Measurements from ENCODE around the gene RALGDS. TPM values are rescaled to one million over a fixed set of nuclear protein-coding genes. Genes with fewer than 3 reads are reported as not detected.
A peak's percentile ranks its signal among the peaks of the same experiment; 100 is the strongest.

Gene RALGDS
- total and polyA plus RNA-seq, 9 of the 15 experiments (the other 6 are each of a cell fraction or from before 2014, with no cell fraction given): 0.75 to 43.3 (median 27.1) TPM

DNA sequence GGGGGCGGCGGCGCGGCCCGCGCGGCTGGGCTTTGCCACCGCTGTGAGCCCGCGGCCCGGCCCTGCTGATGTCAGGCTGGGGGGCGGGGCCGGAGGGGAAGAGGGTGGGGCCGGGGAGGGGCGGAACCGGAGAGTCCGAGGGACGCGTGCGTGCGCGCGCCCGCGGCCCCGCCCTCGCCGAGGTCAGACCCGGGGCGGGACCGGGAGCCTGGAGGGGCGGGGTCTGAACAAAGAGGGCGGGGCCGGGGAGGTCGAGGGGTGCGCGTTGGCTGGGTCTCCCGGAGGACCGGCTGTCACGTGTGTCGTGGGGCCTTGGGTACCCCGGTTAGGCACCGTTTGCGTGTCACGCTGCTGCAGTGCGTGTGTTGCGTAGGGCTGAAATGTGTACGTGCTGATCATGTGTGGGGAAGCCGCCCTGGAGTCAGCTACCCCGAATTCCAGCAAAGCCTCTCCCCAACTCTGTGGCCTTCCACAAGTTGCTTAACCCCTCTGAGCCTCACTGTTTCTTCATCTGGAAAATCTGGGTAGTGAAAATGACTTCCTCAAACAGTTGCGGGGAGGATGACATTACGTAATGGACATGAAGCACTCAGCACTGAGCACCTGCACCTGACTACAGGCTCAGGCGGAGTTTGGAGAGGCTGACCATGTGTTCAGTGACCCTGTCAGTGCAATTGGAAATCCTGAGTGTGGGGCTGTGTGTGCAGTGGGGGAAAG lies at the start of gene RALGDS (continued):
- TF ChIP-seq, protein P1, sequence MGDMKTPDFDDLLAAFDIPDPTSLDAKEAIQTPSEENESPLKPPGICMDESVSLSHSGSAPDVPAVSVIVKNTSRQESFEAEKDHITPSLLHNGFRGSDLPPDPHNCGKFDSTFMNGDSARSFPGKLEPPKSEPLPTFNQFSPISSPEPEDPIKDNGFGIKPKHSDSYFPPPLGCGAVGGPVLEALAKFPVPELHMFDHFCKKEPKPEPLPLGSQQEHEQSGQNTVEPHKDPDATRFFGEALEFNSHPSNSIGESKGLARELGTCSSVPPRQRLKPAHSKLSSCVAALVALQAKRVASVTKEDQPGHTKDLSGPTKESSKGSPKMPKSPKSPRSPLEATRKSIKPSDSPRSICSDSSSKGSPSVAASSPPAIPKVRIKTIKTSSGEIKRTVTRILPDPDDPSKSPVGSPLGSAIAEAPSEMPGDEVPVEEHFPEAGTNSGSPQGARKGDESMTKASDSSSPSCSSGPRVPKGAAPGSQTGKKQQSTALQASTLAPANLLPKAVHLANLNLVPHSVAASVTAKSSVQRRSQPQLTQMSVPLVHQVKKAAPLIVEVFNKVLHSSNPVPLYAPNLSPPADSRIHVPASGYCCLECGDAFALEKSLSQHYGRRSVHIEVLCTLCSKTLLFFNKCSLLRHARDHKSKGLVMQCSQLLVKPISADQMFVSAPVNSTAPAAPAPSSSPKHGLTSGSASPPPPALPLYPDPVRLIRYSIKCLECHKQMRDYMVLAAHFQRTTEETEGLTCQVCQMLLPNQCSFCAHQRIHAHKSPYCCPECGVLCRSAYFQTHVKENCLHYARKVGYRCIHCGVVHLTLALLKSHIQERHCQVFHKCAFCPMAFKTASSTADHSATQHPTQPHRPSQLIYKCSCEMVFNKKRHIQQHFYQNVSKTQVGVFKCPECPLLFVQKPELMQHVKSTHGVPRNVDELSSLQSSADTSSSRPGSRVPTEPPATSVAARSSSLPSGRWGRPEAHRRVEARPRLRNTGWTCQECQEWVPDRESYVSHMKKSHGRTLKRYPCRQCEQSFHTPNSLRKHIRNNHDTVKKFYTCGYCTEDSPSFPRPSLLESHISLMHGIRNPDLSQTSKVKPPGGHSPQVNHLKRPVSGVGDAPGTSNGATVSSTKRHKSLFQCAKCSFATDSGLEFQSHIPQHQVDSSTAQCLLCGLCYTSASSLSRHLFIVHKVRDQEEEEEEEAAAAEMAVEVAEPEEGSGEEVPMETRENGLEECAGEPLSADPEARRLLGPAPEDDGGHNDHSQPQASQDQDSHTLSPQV (IDR thresholded peaks at IDR 0.05): peak; percentile 25; the same call in 1 of the 2 replicates
- TF ChIP-seq SNRNP70 (optimal IDR thresholded peaks at IDR 0.05; ENCODE audit: low read depth, low read length): no peak
- TF ChIP-seq EP400 (IDR thresholded peaks at IDR 0.05): no peak; the same call in 1 of the 2 replicates
- TF ChIP-seq, protein P2, sequence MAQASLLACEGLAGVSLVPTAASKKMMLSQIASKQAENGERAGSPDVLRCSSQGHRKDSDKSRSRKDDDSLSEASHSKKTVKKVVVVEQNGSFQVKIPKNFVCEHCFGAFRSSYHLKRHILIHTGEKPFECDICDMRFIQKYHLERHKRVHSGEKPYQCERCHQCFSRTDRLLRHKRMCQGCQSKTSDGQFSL (CRISPR knock-in tag; IDR thresholded peaks at IDR 0.05): no peak
- TF ChIP-seq, protein P2 (tag; IDR thresholded peaks at IDR 0.05): no peak
- TF ChIP-seq, protein P3, sequence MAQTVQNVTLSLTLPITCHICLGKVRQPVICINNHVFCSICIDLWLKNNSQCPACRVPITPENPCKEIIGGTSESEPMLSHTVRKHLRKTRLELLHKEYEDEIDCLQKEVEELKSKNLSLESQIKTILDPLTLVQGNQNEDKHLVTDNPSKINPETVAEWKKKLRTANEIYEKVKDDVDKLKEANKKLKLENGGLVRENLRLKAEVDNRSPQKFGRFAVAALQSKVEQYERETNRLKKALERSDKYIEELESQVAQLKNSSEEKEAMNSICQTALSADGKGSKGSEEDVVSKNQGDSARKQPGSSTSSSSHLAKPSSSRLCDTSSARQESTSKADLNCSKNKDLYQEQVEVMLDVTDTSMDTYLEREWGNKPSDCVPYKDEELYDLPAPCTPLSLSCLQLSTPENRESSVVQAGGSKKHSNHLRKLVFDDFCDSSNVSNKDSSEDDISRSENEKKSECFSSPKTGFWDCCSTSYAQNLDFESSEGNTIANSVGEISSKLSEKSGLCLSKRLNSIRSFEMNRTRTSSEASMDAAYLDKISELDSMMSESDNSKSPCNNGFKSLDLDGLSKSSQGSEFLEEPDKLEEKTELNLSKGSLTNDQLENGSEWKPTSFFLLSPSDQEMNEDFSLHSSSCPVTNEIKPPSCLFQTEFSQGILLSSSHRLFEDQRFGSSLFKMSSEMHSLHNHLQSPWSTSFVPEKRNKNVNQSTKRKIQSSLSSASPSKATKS (CRISPR knock-in tag; IDR thresholded peaks at IDR 0.05): no peak
- peak; percentile 96 for TF ChIP-seq CEBPB (tag; IDR thresholded peaks at IDR 0.05)
- TF ChIP-seq, protein P4, sequence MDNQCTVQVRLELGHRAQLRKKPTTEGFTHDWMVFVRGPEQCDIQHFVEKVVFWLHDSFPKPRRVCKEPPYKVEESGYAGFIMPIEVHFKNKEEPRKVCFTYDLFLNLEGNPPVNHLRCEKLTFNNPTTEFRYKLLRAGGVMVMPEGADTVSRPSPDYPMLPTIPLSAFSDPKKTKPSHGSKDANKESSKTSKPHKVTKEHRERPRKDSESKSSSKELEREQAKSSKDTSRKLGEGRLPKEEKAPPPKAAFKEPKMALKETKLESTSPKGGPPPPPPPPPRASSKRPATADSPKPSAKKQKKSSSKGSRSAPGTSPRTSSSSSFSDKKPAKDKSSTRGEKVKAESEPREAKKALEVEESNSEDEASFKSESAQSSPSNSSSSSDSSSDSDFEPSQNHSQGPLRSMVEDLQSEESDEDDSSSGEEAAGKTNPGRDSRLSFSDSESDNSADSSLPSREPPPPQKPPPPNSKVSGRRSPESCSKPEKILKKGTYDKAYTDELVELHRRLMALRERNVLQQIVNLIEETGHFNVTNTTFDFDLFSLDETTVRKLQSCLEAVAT (IDR thresholded peaks at IDR 0.05): no peak
- no peak for TF ChIP-seq SREBF1 (IDR thresholded peaks at IDR 0.05; ENCODE audit: borderline replicate concordance, low read depth, low read length)
- TF ChIP-seq, protein P5, sequence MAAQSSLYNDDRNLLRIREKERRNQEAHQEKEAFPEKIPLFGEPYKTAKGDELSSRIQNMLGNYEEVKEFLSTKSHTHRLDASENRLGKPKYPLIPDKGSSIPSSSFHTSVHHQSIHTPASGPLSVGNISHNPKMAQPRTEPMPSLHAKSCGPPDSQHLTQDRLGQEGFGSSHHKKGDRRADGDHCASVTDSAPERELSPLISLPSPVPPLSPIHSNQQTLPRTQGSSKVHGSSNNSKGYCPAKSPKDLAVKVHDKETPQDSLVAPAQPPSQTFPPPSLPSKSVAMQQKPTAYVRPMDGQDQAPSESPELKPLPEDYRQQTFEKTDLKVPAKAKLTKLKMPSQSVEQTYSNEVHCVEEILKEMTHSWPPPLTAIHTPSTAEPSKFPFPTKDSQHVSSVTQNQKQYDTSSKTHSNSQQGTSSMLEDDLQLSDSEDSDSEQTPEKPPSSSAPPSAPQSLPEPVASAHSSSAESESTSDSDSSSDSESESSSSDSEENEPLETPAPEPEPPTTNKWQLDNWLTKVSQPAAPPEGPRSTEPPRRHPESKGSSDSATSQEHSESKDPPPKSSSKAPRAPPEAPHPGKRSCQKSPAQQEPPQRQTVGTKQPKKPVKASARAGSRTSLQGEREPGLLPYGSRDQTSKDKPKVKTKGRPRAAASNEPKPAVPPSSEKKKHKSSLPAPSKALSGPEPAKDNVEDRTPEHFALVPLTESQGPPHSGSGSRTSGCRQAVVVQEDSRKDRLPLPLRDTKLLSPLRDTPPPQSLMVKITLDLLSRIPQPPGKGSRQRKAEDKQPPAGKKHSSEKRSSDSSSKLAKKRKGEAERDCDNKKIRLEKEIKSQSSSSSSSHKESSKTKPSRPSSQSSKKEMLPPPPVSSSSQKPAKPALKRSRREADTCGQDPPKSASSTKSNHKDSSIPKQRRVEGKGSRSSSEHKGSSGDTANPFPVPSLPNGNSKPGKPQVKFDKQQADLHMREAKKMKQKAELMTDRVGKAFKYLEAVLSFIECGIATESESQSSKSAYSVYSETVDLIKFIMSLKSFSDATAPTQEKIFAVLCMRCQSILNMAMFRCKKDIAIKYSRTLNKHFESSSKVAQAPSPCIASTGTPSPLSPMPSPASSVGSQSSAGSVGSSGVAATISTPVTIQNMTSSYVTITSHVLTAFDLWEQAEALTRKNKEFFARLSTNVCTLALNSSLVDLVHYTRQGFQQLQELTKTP (IDR thresholded peaks at IDR 0.05; ENCODE audit: low read depth in 1 of 2, partially characterized antibody in 2 of 2): no peak
- no peak for TF ChIP-seq KLF10 (CRISPR knock-in tag; IDR thresholded peaks at IDR 0.05)
